NCI-H2171 treated with DMSO at 0.1 percent for 48 hours (cell line): ENCODE results near the gene OLIG2.

Source experiments
- DNase-seq: peaks from one replicate; lab custom pipeline; 2025; lab: John Stamatoyannopoulos, UW

Gene OLIG2

DNA sequence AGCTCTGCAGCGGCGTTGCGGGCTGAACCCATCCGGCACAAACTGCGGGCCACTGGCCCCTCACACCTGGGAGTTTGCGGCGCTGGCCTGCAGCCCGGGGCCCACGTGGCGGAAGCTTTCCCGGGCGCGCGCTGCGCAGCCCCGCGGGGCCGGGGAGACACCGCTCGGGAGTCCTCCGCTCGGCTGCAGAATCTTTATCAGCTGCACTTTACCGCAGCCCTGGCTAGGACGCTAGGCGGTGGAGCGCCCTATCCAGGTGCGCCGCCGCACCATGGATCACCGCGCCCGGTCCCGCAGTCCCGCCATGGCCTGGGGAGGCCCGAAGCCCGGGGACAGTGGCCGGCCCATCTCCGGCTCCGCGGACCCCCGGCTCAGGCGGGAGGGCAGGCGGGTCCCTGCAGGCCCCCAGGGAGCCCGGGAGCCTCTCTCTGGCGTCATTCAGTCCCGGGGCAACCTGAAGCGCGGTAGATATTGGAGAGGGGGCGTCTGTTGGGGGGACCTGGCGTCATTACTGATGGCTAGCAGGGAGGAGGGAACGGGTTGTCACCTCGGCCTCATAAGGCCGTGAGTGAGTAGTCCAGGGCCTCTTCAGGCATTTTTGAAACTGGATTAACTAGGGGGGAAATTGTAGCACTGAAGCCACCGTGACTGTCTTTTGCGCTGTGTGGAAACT, 5.7 kb upstream of the OLIG2 start:
- peak; percentile 29 for DNase-seq

DNA sequence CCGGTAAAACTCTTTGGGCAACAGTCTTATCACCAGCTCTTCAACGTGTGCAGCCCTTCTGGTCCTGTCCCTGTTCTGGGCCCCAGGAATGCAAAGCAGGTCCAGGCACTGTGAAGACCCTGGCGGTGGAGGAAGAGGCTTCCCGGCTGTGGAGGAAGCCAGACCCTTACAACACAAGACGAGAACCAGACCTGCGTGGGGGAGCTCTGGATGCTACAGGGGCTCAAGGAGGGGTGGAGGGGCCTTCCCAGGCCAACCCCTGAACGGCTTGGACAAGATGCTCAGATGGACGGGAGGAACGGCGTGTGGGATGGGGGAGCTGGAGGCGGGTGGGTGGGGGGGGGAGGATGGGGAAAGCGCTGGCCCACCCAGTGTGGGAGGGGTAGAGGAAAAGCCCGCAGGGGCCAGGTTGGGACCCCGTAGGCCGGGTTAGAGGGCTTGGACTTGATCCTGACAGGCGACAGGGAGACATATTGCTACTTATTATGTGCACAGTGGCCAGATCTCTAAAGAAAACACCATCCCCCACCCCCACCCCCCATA, 5.1 kb upstream of the OLIG2 start:
- DNase-seq: no peak

DNA sequence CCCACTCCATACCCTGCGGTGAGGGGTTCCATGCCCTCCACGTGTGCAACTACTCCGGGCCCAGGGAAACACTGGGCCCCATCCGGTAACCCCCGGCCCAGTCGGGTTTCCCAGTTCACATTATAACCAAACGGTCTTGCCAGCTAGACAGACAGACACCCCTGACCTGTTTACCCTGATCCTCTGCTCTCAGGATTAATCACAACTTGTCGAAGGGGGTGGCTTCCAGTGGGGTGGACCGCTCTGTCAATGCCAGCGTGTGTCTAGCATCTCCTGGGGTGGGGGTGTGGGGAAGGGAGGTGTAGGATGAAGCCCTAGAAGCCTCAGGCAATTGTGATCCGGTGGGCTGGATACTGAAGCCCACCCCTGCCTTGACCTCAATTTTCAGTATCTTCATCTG, 4.6 kb upstream of the OLIG2 start:
- no peak for DNase-seq

DNA sequence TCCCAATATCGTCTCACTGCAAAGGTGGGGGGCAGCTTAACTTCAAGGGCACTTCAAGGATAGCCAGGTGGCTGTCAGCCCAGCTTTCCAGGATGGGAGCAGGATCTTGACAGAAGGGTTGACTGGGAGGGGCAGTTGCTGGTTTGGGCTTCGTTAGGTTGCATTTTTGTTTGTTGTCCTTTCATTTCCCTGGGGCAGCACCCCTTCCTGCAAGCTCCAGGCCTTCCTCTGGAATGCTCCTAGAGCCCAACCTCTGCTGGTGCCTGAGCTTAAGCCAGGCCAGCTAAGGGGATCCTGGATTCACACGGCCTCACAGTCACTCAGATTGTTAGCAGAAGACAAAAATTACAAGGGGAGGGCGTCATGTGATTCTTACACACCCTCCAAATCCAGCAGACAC, 4.1 kb upstream of the OLIG2 start:
- DNase-seq: no peak

DNA sequence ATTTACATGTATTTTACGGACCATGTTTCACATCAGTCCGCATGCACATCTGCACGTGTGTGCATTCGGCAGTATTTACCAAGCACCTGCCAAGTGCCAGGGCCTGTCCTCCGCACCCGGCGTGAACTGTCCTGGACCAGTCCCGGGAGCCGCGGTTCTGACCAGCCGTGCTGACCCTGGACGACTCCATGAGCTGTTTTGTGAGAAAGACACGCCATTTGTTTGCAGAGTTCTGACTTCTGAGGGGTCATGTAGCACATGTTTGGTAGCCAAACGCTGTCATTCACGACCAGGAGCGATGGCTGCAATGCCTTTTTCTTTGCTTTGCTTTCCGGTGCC, 3.3 kb upstream of the OLIG2 start:
- DNase-seq: no peak

DNA sequence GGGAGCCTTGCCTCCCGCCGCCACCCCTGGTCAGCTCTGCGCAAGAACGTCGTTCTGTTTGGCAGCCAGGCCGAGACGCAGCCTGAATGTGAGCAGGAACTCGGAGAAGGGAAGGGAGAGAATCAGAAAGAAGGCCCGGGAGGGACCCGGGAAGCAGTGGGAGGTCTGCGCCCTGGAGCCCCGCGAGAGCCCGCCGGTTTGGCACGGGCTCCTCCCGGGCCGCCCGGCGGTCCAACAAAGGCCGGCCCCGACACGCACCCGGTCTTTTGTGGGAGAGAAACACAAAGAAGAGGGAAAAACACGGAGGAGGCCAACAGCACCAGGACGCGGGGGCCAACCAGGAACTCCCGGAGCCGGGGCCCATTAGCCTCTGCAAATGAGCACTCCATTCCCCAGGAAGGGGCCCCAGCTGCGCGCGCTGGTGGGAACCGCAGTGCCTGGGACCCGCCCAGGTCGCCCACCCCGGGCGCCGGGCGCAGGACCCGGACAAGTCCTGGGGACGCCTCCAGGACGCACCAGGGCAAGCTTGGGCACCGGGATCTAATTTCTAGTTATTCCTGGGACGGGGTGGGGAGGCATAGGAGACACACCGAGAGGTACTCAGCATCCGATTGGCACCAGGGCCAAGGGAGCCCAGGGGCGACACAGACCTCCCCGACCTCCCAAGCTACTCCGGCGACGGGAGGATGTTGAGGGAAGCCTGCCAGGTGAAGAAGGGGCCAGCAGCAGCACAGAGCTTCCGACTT, 2.7 kb upstream of the OLIG2 start:
- DNase-seq: no peak

DNA sequence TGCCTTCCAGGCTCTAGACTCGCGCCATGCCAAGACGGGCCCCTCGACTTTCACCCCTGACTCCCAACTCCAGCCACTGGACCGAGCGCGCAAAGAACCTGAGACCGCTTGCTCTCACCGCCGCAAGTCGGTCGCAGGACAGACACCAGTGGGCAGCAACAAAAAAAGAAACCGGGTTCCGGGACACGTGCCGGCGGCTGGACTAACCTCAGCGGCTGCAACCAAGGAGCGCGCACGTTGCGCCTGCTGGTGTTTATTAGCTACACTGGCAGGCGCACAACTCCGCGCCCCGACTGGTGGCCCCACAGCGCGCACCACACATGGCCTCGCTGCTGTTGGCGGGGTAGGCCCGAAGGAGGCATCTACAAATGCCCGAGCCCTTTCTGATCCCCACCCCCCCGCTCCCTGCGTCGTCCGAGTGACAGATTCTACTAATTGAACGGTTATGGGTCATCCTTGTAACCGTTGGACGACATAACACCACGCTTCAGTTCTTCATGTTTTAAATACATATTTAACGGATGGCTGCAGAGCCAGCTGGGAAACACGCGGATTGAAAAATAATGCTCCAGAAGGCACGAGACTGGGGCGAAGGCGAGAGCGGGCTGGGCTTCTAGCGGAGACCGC, 2.0 kb upstream of the OLIG2 start:
- no peak for DNase-seq

DNA sequence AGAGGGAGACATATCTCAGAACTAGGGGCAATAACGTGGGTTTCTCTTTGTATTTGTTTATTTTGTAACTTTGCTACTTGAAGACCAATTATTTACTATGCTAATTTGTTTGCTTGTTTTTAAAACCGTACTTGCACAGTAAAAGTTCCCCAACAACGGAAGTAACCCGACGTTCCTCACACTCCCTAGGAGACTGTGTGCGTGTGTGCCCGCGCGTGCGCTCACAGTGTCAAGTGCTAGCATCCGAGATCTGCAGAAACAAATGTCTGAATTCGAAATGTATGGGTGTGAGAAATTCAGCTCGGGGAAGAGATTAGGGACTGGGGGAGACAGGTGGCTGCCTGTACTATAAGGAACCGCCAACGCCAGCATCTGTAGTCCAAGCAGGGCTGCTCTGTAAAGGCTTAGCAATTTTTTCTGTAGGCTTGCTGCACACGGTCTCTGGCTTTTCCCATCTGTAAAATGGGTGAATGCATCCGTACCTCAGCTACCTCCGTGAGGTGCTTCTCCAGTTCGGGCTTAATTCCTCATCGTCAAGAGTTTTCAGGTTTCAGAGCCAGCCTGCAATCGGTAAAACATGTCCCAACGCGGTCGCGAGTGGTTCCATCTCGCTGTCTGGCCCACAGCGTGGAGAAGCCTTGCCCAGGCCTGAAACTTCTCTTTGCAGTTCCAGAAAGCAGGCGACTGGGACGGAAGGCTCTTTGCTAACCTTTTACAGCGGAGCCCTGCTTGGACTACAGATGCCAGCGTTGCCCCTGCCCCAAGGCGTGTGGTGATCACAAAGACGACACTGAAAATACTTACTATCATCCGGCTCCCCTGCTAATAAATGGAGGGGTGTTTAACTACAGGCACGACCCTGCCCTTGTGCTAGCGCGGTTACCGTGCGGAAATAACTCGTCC, 1.3 kb upstream of the OLIG2 start:
- no peak for DNase-seq

DNA sequence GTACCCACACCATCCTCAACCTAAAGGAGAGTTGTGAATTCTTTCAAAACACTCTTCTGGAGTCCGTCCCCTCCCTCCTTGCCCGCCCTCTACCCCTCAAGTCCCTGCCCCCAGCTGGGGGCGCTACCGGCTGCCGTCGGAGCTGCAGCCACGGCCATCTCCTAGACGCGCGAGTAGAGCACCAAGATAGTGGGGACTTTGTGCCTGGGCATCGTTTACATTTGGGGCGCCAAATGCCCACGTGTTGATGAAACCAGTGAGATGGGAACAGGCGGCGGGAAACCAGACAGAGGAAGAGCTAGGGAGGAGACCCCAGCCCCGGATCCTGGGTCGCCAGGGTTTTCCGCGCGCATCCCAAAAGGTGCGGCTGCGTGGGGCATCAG, 638 bp upstream of the OLIG2 start:
- no peak for DNase-seq

DNA sequence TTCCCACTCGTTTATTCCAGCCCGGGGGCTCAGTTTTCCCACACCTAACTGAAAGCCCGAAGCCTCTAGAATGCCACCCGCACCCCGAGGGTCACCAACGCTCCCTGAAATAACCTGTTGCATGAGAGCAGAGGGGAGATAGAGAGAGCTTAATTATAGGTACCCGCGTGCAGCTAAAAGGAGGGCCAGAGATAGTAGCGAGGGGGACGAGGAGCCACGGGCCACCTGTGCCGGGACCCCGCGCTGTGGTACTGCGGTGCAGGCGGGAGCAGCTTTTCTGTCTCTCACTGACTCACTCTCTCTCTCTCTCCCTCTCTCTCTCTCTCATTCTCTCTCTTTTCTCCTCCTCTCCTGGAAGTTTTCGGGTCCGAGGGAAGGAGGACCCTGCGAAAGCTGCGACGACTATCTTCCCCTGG, 716 bp downstream of the OLIG2 start:
- no peak for DNase-seq

DNA sequence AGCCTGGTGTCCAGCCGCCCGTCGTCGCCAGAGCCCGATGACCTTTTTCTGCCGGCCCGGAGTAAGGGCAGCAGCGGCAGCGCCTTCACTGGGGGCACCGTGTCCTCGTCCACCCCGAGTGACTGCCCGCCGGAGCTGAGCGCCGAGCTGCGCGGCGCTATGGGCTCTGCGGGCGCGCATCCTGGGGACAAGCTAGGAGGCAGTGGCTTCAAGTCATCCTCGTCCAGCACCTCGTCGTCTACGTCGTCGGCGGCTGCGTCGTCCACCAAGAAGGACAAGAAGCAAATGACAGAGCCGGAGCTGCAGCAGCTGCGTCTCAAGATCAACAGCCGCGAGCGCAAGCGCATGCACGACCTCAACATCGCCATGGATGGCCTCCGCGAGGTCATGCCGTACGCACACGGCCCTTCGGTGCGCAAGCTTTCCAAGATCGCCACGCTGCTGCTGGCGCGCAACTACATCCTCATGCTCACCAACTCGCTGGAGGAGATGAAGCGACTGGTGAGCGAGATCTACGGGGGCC, 1.2 kb downstream of the OLIG2 start:
- DNase-seq: no peak

DNA sequence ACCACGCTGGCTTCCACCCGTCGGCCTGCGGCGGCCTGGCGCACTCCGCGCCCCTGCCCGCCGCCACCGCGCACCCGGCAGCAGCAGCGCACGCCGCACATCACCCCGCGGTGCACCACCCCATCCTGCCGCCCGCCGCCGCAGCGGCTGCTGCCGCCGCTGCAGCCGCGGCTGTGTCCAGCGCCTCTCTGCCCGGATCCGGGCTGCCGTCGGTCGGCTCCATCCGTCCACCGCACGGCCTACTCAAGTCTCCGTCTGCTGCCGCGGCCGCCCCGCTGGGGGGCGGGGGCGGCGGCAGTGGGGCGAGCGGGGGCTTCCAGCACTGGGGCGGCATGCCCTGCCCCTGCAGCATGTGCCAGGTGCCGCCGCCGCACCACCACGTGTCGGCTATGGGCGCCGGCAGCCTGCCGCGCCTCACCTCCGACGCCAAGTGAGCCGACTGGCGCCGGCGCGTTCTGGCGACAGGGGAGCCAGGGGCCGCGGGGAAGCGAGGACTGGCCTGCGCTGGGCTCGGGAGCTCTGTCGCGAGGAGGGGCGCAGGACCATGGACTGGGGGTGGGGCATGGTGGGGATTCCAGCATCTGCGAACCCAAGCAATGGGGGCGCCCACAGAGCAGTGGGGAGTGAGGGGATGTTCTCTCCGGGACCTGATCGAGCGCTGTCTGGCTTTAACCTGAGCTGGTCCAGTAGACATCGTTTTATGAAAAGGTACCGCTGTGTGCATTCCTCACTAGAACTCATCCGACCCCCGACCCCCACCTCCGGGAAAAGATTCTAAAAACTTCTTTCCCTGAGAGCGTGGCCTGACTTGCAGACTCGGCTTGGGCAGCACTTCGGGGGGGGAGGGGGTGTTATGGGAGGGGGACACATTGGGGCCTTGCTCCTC, 1.9 kb downstream of the OLIG2 start:
- no peak for DNase-seq

DNA sequence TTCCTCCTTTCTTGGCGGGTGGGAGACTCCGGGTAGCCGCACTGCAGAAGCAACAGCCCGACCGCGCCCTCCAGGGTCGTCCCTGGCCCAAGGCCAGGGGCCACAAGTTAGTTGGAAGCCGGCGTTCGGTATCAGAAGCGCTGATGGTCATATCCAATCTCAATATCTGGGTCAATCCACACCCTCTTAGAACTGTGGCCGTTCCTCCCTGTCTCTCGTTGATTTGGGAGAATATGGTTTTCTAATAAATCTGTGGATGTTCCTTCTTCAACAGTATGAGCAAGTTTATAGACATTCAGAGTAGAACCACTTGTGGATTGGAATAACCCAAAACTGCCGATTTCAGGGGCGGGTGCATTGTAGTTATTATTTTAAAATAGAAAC, 2.5 kb downstream of the OLIG2 start:
- DNase-seq: no peak

DNA sequence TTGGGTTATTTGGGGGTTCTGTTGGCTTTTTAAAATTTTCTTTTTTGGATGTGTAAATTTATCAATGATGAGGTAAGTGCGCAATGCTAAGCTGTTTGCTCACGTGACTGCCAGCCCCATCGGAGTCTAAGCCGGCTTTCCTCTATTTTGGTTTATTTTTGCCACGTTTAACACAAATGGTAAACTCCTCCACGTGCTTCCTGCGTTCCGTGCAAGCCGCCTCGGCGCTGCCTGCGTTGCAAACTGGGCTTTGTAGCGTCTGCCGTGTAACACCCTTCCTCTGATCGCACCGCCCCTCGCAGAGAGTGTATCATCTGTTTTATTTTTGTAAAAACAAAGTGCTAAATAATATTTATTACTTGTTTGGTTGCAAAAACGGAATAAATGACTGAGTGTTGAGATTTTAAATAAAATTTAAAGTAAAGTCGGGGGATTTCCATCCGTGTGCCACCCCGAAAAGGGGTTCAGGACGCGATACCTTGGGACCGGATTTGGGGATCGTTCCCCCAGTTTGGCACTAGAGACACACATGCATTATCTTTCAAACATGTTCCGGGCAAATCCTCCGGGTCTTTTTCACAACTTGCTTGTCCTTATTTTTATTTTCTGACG, 3.1 kb downstream of the OLIG2 start:
- DNase-seq: no peak

DNA sequence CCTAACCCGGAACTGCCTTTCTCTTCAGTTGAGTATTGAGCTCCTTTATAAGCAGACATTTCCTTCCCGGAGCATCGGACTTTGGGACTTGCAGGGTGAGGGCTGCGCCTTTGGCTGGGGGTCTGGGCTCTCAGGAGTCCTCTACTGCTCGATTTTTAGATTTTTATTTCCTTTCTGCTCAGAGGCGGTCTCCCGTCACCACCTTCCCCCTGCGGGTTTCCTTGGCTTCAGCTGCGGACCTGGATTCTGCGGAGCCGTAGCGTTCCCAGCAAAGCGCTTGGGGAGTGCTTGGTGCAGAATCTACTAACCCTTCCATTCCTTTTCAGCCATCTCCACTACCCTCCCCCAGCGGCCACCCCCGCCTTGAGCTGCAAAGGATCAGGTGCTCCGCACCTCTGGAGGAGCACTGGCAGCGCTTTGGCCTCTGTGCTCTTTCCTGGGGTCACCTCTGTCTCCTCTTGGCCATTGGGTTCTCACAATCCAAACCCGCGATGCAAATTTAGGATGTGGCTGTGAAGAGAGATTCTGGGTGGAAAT, 3.7 kb downstream of the OLIG2 start:
- no peak for DNase-seq

DNA sequence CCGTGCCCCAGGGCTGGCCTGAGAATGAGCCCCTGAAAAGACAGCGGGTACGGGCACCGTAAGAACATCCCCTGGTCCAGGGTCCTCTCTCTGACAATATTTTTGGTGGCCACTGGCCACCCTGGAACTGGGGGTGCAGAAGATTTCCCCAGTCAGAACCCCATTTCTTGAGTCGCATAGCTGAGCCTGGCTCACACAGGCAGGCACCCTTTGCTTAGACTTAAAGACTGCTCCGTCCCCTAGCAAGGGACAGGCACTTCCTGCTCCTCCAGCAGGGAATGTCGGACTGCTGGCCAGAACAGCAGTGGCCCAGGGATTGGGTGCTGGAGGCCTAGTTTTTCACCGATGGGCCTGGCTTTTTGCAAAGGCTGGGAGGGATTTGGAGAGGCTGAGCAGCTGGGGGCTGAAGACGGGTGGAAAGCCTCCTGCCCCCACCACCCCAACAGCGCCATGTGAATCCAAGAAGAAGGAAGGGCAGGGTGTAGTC, 4.3 kb downstream of the OLIG2 start:
- no peak for DNase-seq

DNA sequence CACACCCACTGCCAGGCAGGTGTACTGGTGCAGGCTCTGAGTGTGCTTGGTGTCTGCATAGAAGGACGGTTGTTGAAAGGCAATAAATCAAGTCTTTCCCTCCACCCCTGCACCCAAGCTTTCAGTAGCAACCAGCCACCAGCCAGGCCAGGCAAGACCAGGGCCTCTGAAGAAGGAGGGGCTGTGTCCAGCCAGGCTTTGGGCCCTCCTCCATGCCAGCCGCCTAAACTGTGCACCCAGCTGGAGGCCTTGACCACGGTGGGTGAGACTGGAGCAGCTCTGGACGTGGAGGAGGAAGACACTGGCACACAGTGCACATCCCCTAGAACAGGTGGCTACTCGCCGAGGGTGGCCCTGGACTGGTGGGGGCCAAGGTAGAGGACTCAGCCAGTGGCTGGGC, 4.9 kb downstream of the OLIG2 start:
- no peak for DNase-seq

DNA sequence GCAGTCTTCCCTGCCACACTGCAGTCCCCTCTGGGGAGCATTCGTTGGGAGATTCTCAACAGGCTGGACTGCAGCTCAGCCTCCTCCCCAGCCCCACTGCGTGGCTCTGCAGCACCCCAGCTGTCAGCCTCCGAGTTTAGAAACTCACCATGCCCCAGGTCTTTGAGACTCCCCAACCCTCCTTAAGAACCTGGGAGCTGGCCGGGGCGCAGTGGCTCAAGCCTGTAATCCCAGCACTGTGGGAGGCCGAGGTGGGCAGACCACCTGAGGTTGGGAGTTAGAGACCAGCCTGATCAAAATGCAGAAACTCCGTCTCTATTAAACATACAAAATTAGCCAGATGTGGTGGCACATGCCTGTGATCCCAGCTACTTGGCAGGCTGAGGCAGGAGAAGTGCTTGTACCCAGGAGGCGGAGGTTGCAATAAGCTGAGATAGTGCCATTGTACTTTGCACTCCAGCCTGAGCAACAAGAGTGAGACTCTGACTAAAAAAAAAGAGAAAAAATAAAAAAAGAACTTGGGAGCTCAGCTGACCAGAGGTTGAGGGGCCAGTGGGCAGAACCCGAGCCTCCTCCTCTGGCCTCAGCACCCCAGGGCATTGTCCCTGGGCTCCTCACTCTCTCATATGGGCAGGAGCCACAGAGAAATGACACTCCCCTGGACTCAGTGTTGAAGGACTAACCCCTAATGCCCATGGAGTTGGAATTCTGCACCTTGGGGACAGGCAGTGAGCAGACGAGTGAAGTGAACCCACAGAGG, 5.6 kb downstream of the OLIG2 start:
- no peak for DNase-seq

DNA sequence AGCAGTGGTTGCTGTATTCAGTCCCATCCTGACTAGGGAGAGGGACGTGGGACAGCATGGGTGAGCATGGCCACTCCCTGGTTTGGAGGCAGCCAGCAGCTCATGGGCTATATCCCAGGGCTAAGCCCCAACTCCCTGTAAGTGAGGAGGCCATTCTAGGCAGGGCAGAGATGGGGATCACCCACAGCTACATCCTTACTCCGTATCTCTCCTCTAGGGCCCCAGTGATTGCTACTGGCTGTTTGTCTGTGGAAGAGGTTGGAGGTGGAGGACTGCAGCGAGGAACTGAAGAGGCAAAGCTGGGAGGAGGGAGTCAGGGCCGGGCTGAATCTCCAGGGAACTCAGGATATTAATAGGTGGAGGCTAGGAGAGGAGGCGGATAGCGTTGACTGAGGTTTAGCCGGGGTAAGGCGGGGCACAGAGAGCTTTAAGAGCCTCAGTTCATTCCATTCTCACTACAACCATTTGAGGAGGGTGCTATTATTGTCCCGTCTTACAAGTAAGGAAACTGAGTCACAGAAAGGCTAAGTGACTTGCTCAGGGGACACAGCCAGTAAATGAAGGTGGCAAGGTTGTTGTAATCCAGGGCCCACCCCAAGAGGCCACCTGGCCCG, 6.8 kb downstream of the OLIG2 start:
- DNase-seq: no peak
